GM12892 (cell line): ENCODE measurements around the gene IFNA1.

ENCODE experiments used
- POLR2A ChIP-seq: IDR thresholded peaks from 2 replicates; pipeline ENCODE4 v1.6.1; 2011; ENCODE audit warnings: low read depth, low read length, control low read depth
- POLR2AphosphoS5 ChIP-seq: IDR thresholded peaks from 2 replicates; pipeline ENCODE4 v1.6.1; 2011; ENCODE audit warnings: low read depth, low read length, control low read depth
- TAF1 ChIP-seq: IDR thresholded peaks from 2 replicates; pipeline ENCODE4 v1.6.1; 2011; ENCODE audit warnings: low read depth, mild to moderate bottlenecking, control low read depth, low read length, borderline replicate concordance

DNA sequence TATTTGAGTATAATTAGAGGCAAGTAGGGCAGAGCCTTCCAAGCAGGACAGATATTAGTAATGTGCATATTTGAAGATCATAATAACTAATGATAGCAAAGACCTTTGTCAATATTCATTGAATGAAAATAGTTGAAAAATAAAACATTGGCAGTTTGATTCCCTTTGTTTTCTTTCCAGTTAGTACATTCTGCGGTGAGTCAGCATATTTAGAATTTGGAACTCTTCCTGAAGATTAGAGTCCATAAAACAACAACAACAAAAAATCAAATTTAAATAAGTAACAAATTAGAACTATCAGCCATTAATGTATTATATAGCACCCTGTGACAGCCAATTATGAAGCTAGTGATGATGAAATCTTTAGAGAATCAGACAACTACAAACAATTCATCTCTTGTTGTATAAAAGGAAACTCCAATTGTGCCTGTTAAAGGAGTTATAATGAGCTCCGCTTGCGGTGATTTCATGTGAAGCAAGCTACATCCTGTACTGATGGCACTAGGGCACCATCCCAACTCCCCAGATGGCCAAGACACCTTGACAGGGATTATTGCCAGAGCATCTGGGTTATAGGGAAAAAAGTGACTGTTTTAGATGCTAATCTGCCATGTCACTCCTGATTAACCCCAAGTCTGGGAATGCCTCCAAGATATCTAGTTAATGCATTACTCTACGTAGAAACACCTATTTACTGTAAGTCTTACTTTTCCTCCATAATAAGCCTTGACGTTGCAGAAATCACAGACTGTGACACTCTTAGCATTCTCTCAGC, 24.6 kb upstream of the IFNA1 start:
- TF ChIP-seq POLR2A (no peak), POLR2AphosphoS5 (no peak), TAF1 (no peak)
